ENCODE results near the gene ATG4B. TPM values are rescaled to one million over a fixed set of nuclear protein-coding genes. Genes with fewer than 3 reads are reported as not detected.

The ATG4B gene
- total RNA-seq, 1 experiment from 2014 or later = 70.9 TPM

DNA sequence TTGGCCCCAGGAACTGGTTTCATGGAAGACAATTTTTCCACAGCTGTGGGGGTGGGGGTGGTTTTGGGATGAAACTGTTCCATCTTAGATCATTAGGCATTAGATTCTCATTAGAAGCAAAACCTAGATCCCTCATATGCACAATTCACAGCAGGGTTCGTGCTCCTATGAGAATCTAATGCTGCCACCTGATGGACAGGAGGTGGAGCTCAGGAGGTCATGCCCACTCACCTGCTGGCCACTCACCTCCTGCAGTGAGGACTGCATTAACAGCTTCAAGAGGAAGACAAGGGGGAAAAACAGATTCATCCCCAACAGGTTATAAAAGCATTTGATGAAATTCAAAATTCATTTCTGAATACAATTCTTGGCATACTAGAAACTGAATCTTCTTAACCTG, 39.0 kb upstream of the ATG4B start:
- H3K27ac Mint-ChIP-seq (ENCODE audit: low read depth, unreplicated experiment) = no peak overlapping the region
- intact Hi-C loops (cut with micrococcal nuclease) = no loop called here
- no peaks in the 10 kb centered on the region for H3K27me3 Mint-ChIP-seq (ENCODE audit: insufficient read depth, unreplicated experiment)
- no peaks in the 10 kb centered on the region for H3K4me1 Mint-ChIP-seq (ENCODE audit: insufficient read depth, unreplicated experiment)
- no peak overlapping the region for H3K4me3 Mint-ChIP-seq (ENCODE audit: unreplicated experiment)
- TF ChIP-seq, protein P1, sequence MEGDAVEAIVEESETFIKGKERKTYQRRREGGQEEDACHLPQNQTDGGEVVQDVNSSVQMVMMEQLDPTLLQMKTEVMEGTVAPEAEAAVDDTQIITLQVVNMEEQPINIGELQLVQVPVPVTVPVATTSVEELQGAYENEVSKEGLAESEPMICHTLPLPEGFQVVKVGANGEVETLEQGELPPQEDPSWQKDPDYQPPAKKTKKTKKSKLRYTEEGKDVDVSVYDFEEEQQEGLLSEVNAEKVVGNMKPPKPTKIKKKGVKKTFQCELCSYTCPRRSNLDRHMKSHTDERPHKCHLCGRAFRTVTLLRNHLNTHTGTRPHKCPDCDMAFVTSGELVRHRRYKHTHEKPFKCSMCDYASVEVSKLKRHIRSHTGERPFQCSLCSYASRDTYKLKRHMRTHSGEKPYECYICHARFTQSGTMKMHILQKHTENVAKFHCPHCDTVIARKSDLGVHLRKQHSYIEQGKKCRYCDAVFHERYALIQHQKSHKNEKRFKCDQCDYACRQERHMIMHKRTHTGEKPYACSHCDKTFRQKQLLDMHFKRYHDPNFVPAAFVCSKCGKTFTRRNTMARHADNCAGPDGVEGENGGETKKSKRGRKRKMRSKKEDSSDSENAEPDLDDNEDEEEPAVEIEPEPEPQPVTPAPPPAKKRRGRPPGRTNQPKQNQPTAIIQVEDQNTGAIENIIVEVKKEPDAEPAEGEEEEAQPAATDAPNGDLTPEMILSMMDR (IDR thresholded peaks at IDR 0.05; ENCODE audit: unreplicated experiment) = no peak
- BruUV-seq (replicated peaks) = no TSS peak
- H3K36me3 Mint-ChIP-seq (ENCODE audit: insufficient read depth, unreplicated experiment) = peaks cover 87% of the 10 kb centered on the region
- ChIA-PET CTCF (interaction anchor here (0.6 to 1.4 kb wide), 5 partner anchors 9 to 138 kb away, joined by 3 to 5 read pairs (median 4); no protein-coding TSS in a partner anchor), POLR2A (interaction anchor here (0.8 to 1.1 kb wide), 2 partner anchors 12 to 18 kb away, joined by 3 read pairs; no protein-coding TSS in a partner anchor)
- no peaks in the 10 kb centered on the region for H3K9me3 Mint-ChIP-seq (ENCODE audit: unreplicated experiment)
- peak; percentile 46 for DNase-seq (ENCODE audit: unreplicated experiment)

DNA sequence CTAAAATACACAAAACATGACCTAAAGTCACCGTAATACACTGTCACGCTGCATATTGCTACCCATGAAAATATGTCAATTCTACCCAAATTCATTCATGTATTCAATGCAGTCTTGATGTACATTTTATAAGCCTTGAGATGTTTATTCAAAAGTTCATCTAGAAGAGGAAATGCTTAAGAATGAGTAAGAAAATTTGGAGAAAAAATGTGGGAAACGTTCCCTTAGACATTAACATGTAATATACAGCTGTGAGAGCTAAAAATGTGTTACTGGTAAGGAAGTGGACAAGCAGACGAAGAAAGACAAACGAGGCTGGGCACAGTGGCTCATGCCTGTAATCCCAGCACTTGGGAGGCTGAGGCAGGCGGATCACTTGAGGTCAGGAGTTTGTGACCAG, 37.9 kb upstream of the ATG4B start:
- DNase-seq (ENCODE audit: unreplicated experiment) = no peak
- H3K4me3 Mint-ChIP-seq (ENCODE audit: unreplicated experiment) = no peak overlapping the region
- H3K27ac Mint-ChIP-seq (ENCODE audit: low read depth, unreplicated experiment) = no peak overlapping the region
- no peaks in the 10 kb centered on the region for H3K27me3 Mint-ChIP-seq (ENCODE audit: insufficient read depth, unreplicated experiment)
- no peaks in the 10 kb centered on the region for H3K9me3 Mint-ChIP-seq (ENCODE audit: unreplicated experiment)
- BruUV-seq (replicated peaks) = TSS peak; percentile 8
- H3K36me3 Mint-ChIP-seq (ENCODE audit: insufficient read depth, unreplicated experiment) = peaks cover 87% of the 10 kb centered on the region
- no peaks in the 10 kb centered on the region for H3K4me1 Mint-ChIP-seq (ENCODE audit: insufficient read depth, unreplicated experiment)
- intact Hi-C loops (cut with micrococcal nuclease) = no loop called here
- POLR2A ChIA-PET = no interaction called here
- TF ChIP-seq, protein P1 (IDR thresholded peaks at IDR 0.05; ENCODE audit: unreplicated experiment) = no peak
- CTCF ChIA-PET = no interaction called here

DNA sequence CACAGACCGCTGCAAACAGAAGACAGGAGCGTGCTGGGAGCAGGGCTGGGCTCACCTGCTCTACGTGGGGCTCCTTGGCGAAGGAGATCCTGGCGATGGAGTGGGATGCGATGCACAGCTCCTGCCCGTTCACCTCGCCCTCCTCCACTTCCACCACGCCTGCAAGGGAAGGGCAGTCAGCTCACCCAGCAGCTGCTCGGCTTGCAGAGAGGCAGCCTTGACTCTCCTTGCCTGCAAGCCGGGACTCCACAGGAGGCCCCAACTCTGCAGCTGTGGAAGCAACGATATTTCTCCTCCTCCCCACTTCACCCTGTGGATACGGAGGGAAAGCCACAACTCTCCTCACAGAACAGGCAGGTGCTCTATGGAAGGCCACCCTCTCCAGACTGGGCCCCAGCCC, 35.7 kb upstream of the ATG4B start:
- no TSS peak for BruUV-seq (replicated peaks)
- H3K4me3 Mint-ChIP-seq (ENCODE audit: unreplicated experiment) = no peak overlapping the region
- no peak overlapping the region for H3K27ac Mint-ChIP-seq (ENCODE audit: low read depth, unreplicated experiment)
- ChIA-PET POLR2A (no interaction called here), CTCF (no interaction called here)
- no peaks in the 10 kb centered on the region for H3K4me1 Mint-ChIP-seq (ENCODE audit: insufficient read depth, unreplicated experiment)
- H3K36me3 Mint-ChIP-seq (ENCODE audit: insufficient read depth, unreplicated experiment) = peaks cover 95% of the 10 kb centered on the region
- DNase-seq (ENCODE audit: unreplicated experiment) = no peak
- H3K27me3 Mint-ChIP-seq (ENCODE audit: insufficient read depth, unreplicated experiment) = no peaks in the 10 kb centered on the region
- intact Hi-C loops (cut with micrococcal nuclease) = no loop called here
- TF ChIP-seq, protein P1 (IDR thresholded peaks at IDR 0.05; ENCODE audit: unreplicated experiment) = no peak
- H3K9me3 Mint-ChIP-seq (ENCODE audit: unreplicated experiment) = no peaks in the 10 kb centered on the region

DNA sequence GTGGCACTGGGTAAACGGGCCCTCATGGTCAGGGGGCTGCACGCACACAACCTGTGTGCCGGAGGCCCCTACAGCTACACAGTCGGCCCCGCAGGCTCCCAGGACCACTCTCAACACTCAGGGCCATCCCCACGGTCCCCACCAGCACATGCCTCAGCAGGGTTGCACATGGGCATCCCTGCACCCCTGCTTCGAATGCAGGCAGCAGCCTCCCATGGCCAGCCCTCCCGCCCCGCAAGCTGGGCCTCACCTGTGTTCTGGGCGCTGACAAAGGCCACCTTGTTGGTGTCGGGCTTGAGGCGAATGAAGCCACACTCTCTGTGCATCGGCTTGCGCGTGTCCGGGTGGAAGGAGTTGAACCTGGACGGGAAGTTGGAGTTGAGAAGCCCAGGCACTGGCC, 34.8 kb upstream of the ATG4B start:
- Mint-ChIP-seq H3K27me3 (ENCODE audit: insufficient read depth, unreplicated experiment) (no peaks in the 10 kb centered on the region), H3K9me3 (ENCODE audit: unreplicated experiment) (no peaks in the 10 kb centered on the region), H3K4me3 (ENCODE audit: unreplicated experiment) (no peak overlapping the region), H3K4me1 (ENCODE audit: insufficient read depth, unreplicated experiment) (no peaks in the 10 kb centered on the region), H3K27ac (ENCODE audit: low read depth, unreplicated experiment) (no peak overlapping the region), H3K36me3 (ENCODE audit: insufficient read depth, unreplicated experiment) (peaks cover 94% of the 10 kb centered on the region)
- intact Hi-C loops (cut with micrococcal nuclease) = no loop called here
- ChIA-PET CTCF (interaction anchor here (0.9 kb wide), 1 partner anchor 11 kb away, joined by 5 read pairs; no protein-coding TSS in a partner anchor), POLR2A (no interaction called here)
- no TSS peak for BruUV-seq (replicated peaks)
- TF ChIP-seq, protein P1 (IDR thresholded peaks at IDR 0.05; ENCODE audit: unreplicated experiment) = no peak
- no peak for DNase-seq (ENCODE audit: unreplicated experiment)

Data from MCF 10A (cell line).